H1 (cell line): ENCODE measurements around the gene UBE2E2. TPM values are rescaled to one million over a fixed set of nuclear protein-coding genes. Genes with fewer than 3 reads are reported as not detected.

Experiments used
- ASH2L ChIP-seq: fragments of 200-600, 300-600 bp; sonication (generic); IDR thresholded peaks from one replicate; pipeline ENCODE4 v1.7.1; 2017; ENCODE audit warnings: low read length
- BACH1 ChIP-seq: IDR thresholded peaks from 2 replicates; pipeline ENCODE4 v1.6.1; 2012; ENCODE audit warnings: low read length, improper control_type of control experiment
- CBX5 ChIP-seq: fragments of 300-800, 300-1000 bp; sonication (generic); IDR thresholded peaks from 2 replicates; pipeline ENCODE4 v1.7.1; 2016; ENCODE audit warnings: antibody characterized with exemption, low read length, low read depth
- CHD7 ChIP-seq: fragments of 300-600 bp; sonication (generic); IDR thresholded peaks from 2 replicates; pipeline ENCODE4 v1.7.1; 2012; ENCODE audit warnings: low read length, moderate library complexity, mild to moderate bottlenecking, inconsistent platforms; ENCODE audit not compliant: insufficient replicate concordance
- CREB1 ChIP-seq: IDR thresholded peaks from 2 replicates; pipeline ENCODE4 v1.6.1; 2012; ENCODE audit warnings: inconsistent platforms
- E2F6 ChIP-seq: IDR thresholded peaks from 2 replicates; pipeline ENCODE4 v1.6.1; 2012; ENCODE audit warnings: inconsistent platforms
- MAX ChIP-seq: IDR thresholded peaks from 2 replicates; pipeline ENCODE4 v1.6.1; 2012; ENCODE audit warnings: inconsistent platforms
- SIN3A ChIP-seq, 2 experiments: IDR thresholded peaks in 1 of 2; conservative IDR thresholded peaks in 1 of 2; 2 replicates each; pipeline ENCODE4 v1.6.1; 2011 to 2012; ENCODE audit warnings: low read length in 2 of 2, improper control_type of control experiment in 1 of 2, low read depth in 1 of 2, mild to moderate bottlenecking in 1 of 2
- TCF12 ChIP-seq: IDR thresholded peaks from 2 replicates; pipeline ENCODE4 v1.6.1; 2011; ENCODE audit warnings: low read depth, mild to moderate bottlenecking, low read length
- TEAD4 ChIP-seq: IDR thresholded peaks from 2 replicates; pipeline ENCODE4 v1.6.1; 2012; ENCODE audit warnings: low read depth, low read length, inconsistent platforms, mixed read lengths
- YY1 ChIP-seq: IDR thresholded peaks from 2 replicates; pipeline ENCODE4 v1.6.1; 2011; ENCODE audit warnings: low read depth, mild to moderate bottlenecking, low read length
- polyA plus RNA-seq, 7 experiments: library from polyadenylated mRNA; depleted of rRNA in 3 of 7; stranded (reverse) in 5 of 7; unstranded in 2 of 7; fragments of >200 nt in 5 of 7; fragments of 200-250 nt in 2 of 7; gene quantifications; 1 replicate in 5 of 7; 2 replicates in 1 of 7; 4 replicates in 1 of 7; pipeline versions ENCODE4 v1.2.1 to v1.2.3, GENCODE V29; 2011 to 2013; ENCODE audit warnings: missing spikeins in 2 of 7, mixed read lengths in 2 of 7
- total RNA-seq: library from RNA; stranded (reverse); fragmentation: NEBNext Ultra II Directional; extraction: Animal tissue kit (Norgen Biotek cat#: 25700); gene quantifications from 2 replicates; pipeline ENCODE4 v1.2.1, GENCODE V29; 2021

The UBE2E2 gene
- total and polyA plus RNA-seq, 2 of the 8 experiments (the other 6 are each of a cell fraction or from before 2014, with no cell fraction given): 57.6 to 70.6 TPM

GRCh38 chr3:23183731-23184130 lies 19.4 kb upstream of the UBE2E2 start (continued):
- TF ChIP-seq TEAD4 (peak; percentile 97), ASH2L (no peak), BACH1 (no peak), MAX (peak; percentile 89), E2F6 (peak; percentile 73), CHD7 (peak; percentile 28), TCF12 (0 out of 2 replicates have a peak, but pooled peaks have one; percentile 37), CREB1 (0 out of 2 replicates have a peak, but pooled peaks have one; percentile 31), CBX5 (no peak), YY1 (0 out of 2 replicates have a peak, but pooled peaks have one; percentile 22), SIN3A (conservative IDR thresholded peaks at IDR 0.05 in 1 of 2, IDR thresholded peaks at IDR 0.05 in 1 of 2; ENCODE audit: low read depth in 1 of 2, low read length in 2 of 2) (no peak)
